Measurements from ENCODE around the gene B3GAT1. TPM values are rescaled to one million over a fixed set of nuclear protein-coding genes. Genes with fewer than 3 reads are reported as not detected.

B3GAT1 gene
- total RNA-seq, 4 donors from 2014 or later = 0.13 to 0.58 (median 0.44) TPM; not detected in 1

DNA sequence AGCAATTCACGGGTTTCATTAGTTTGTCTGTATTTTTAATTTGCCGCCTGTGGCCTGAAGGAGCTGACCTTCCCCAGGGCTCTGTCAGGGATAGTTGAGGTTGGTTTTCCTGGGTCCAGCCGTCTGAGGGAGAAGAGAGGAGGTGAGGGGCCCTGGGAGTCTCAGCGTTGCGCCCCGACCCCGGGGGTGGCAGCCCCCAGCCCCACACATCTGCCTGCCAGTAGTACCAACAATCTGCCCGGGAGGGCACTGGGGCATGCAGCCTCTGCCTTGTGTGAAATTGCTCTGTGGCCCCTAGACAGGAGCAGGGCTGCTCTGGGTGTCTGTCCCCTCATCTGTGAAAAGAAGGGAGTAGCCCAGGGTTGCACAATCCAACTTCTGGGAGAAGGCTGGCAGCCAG is 6.6 kb downstream of the B3GAT1 start:
- TF ChIP-seq POLR2A (IDR thresholded peaks at IDR 0.05) = no peak
- no peak for DNase-seq (ENCODE audit: low spot score in 2 of 2)
- intact Hi-C loops (cut with DNase I; ENCODE audit: low total_unique reads) = no loop called here
- no peak overlapping the region for H3K4me3 ChIP-seq (ENCODE audit: low read depth, poor library complexity, severe bottlenecking)
- WGBS, 2 donors = 78 to 79% methylated on average over 6 to 8 of the region's 8 CpGs

DNA sequence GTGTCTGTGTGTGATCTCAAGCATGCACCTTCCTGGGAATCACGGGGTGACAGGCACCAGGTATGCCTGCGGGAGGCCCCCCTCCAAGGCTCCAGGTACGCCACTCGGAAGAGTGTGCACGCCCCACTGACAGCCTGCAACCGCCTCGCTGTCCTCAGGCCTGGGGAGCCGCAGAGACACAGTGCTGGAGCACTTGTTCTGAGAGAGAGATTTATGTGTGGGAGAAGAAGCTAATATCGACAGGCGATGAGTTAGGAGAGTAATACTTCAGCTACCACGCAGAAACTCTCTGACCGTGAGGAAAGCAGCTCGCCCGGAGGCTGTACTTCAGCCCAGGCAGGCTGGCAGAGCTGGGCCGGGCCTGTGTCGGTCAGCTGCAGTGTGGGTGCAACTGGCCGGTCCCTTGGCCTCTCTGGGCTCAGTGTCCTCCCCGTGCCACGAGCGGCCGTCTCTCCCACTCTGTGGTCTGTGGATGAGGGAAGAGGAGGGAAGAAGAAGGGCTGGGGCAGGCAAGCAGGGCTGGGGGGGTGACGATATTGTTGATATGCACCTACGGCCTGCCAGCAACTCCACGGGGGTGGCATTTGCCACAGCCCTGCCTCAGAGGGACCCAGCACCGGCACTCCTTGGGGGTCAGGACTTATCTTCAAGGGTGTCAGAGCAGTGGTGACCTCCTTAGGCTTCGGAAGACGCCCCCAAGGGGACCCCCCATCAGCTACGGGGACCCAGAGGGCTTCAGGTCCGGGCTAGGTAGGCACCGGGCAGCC is 7.3 kb downstream of the B3GAT1 start:
- WGBS, 2 donors = 78 to 86% methylated on average over 25 to 30 of the region's 30 CpGs
- no peak overlapping the region for H3K4me3 ChIP-seq (ENCODE audit: low read depth, poor library complexity, severe bottlenecking)
- no peak for DNase-seq (ENCODE audit: low spot score in 2 of 2)
- TF ChIP-seq POLR2A (IDR thresholded peaks at IDR 0.05) = no peak
- TF ChIP-seq, protein P1, sequence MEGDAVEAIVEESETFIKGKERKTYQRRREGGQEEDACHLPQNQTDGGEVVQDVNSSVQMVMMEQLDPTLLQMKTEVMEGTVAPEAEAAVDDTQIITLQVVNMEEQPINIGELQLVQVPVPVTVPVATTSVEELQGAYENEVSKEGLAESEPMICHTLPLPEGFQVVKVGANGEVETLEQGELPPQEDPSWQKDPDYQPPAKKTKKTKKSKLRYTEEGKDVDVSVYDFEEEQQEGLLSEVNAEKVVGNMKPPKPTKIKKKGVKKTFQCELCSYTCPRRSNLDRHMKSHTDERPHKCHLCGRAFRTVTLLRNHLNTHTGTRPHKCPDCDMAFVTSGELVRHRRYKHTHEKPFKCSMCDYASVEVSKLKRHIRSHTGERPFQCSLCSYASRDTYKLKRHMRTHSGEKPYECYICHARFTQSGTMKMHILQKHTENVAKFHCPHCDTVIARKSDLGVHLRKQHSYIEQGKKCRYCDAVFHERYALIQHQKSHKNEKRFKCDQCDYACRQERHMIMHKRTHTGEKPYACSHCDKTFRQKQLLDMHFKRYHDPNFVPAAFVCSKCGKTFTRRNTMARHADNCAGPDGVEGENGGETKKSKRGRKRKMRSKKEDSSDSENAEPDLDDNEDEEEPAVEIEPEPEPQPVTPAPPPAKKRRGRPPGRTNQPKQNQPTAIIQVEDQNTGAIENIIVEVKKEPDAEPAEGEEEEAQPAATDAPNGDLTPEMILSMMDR (IDR thresholded peaks at IDR 0.05) = no peak
- intact Hi-C loops (cut with DNase I; ENCODE audit: low total_unique reads) = no loop called here

DNA sequence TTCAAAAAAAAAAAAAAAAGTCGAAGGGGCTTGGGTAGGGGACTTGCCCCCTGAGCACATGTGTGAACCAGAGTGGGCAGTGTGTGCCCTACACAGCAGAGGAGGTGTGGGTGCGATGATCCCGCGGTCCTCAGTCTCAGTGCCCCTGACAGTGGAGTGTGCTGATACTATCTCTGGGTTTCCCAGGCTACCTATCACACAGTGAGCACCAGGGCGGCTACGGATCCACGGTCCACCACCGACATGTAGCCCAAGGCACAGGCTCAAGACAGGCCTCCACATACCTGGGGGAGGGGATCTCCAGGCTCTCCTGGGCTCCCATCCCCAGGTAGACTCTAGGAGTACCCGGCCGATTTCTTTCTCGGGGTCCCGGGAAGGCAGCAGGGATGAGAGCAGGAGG is 9.1 kb downstream of the B3GAT1 start:
- intact Hi-C loops (cut with DNase I; ENCODE audit: low total_unique reads) = no loop called here
- DNase-seq (ENCODE audit: low spot score in 2 of 2) = no peak
- 87 to 92% methylated on average over 12 of the region's 12 CpGs for WGBS, 2 donors
- H3K4me3 ChIP-seq (ENCODE audit: low read depth, poor library complexity, severe bottlenecking) = no peak overlapping the region
- TF ChIP-seq POLR2A (IDR thresholded peaks at IDR 0.05) = no peak
- TF ChIP-seq, protein P1 (IDR thresholded peaks at IDR 0.05) = no peak

DNA sequence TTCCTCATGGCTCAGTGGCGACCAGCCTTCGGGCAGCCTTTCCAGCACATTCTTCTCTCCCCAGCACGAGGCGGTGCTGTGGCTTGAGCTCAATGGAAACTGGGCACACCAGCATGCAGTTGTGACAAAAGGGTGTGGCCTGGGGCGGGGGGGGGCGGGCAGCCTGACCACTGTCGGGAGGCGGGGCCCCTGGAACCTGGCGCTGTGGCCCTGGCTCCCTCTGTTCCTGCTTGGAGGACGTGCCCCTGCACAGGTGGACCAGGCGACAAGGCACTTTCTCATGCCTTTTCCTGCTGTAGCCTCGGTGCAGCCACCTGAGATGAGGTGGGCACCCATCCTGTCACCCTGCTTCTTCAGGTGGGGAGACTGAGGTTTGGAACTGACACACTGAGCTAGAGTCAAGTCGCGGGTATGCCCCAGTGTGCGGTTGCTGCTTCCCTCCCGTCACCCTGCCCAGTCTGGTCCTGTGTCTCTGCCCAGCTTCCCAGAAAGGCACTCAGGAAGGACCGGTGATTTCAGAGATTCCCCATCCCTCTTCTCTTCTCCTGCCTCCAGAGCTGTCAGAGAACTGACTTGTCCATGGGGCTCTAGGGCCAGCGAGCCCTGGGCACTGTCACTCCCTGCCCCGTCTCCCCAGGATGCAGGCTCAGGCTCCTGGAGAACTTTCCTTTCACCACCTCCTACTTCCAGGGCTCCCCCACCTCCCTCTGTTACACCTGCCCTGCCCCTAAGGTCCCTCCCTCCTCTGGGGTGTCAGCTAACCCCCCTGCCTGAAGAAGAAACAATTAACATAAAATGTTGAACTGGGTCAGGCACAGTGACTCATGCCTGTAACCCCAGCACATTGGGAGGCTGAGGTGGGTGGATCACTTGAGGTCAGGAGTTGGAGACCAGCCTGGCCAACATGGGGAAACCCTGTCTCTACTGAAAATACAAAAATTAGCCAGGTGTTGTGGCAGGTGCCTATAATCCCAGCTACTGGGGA is 9.9 kb downstream of the B3GAT1 start:
- 72 to 73% methylated on average over 17 to 19 of the region's 19 CpGs for WGBS, 2 donors
- TF ChIP-seq POLR2A (IDR thresholded peaks at IDR 0.05) = no peak
- TF ChIP-seq, protein P1 (IDR thresholded peaks at IDR 0.05) = no peak
- intact Hi-C loops (cut with DNase I; ENCODE audit: low total_unique reads) = no loop called here
- no peak for DNase-seq (ENCODE audit: low spot score in 2 of 2)
- no peak overlapping the region for H3K4me3 ChIP-seq (ENCODE audit: low read depth, poor library complexity, severe bottlenecking)

DNA sequence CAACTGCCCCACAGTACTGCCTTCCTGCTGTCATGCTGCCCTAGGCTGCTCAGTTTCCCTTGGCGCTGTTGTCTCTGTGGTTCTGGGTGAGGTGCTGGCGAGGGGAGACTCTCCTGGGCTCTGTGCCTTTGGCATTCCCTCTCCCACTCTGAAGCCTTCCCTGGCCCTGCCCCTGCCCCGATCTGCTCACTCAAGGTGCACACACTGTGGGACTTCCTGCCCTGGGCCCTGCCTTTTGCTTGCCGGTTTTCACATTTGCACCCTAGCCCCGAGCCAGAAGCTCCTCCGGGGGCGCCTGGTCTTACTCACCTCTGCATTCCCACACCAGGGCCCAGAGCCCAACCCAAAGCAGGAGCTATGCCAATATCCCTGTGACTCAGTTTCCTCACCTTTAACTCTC is 12.0 kb downstream of the B3GAT1 start:
- no peak for DNase-seq (ENCODE audit: low spot score in 2 of 2)
- H3K4me3 ChIP-seq (ENCODE audit: low read depth, poor library complexity, severe bottlenecking) = no peak overlapping the region
- intact Hi-C loops (cut with DNase I; ENCODE audit: low total_unique reads) = no loop called here
- TF ChIP-seq, protein P1 (IDR thresholded peaks at IDR 0.05) = no peak
- TF ChIP-seq POLR2A (IDR thresholded peaks at IDR 0.05) = no peak
- 77% methylated on average over 7 of the region's 7 CpGs for WGBS, 2 donors

DNA sequence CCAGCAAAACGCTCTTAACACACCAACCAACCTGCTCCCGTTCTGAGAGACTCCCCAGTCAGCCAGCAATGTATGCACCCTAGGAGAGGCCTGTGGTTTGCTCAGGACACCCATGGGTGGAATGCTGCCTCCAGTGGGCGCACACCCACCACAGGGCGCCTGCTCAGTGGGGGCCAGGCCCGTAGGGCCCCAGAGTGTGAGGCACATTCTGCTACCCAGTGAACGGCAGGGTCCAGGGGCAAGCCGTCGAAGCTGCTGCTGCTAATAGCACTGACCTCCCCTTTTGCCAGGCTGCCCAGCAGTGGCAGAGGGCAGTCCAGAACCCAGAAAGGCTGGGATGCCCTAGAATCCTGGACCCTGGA is 12.8 kb downstream of the B3GAT1 start:
- H3K4me3 ChIP-seq (ENCODE audit: low read depth, poor library complexity, severe bottlenecking) = no peak overlapping the region
- 84 to 90% methylated on average over 4 to 8 of the region's 8 CpGs for WGBS, 2 donors
- no peak for DNase-seq (ENCODE audit: low spot score in 2 of 2)
- TF ChIP-seq POLR2A (IDR thresholded peaks at IDR 0.05) = no peak
- TF ChIP-seq, protein P1 (IDR thresholded peaks at IDR 0.05) = no peak
- intact Hi-C loops (cut with DNase I; ENCODE audit: low total_unique reads) = no loop called here

Data from lower leg skin (tissue), 4 donors.